H1 (cell line): Measurements from ENCODE around the gene PHKA2. TPM values are rescaled to one million over a fixed set of nuclear protein-coding genes. Genes with fewer than 3 reads are reported as not detected.

Experiments used
- CTCF ChIA-PET: fragments of 300-600 bp; sonication (Branson Sonifier 250); formaldehyde crosslinking; loops from one replicate; lab custom pipeline; 2021; ENCODE audit not compliant: partially characterized antibody; lab: Charles Lee
- POLR2A ChIA-PET: fragments of 300-600 bp; sonication (Branson Sonifier 250); formaldehyde crosslinking; loops from one replicate; lab custom pipeline; 2021; ENCODE audit warnings: inconsistent platforms; ENCODE audit not compliant: partially characterized antibody; lab: Charles Lee
- DNase-seq, 2 experiments: peaks; one replicate each; pipeline versions ENCODE4 v3.0.0 to v3.0.0-alpha.2; 2010 to 2022; ENCODE audit warnings: low spot score in 2 of 2, low read depth in 1 of 2, mixed read lengths in 1 of 2
- FAIRE-seq: peaks from 2 replicates; lab custom pipeline; 2011; peaks lifted over from hg19 to GRCh38; lab: Jason Lieb, UNC
- H2AFZ ChIP-seq: 2 replicates; pipeline ENCODE4 v1.8.1; 2012; ENCODE audit warnings: low read length, inconsistent platforms
- H2AK5ac ChIP-seq: 2 replicates; pipeline ENCODE4 v1.6.1; 2013; ENCODE audit warnings: low read depth, low read length
- H2BK120ac ChIP-seq: replicated peaks from 2 replicates; pipeline ENCODE3; 2013; ENCODE audit warnings: low read depth, low read length, inconsistent platforms
- H2BK12ac ChIP-seq: 2 replicates; pipeline ENCODE4 v1.6.1; 2013; ENCODE audit warnings: low read depth, low read length
- H2BK15ac ChIP-seq: 2 replicates; pipeline ENCODE4 v1.6.1; 2013; ENCODE audit warnings: low read length
- H2BK20ac ChIP-seq: 2 replicates; pipeline ENCODE4 v1.6.1; 2013; ENCODE audit warnings: low read length
- H2BK5ac ChIP-seq: 2 replicates; pipeline ENCODE4 v1.6.1; 2013; ENCODE audit warnings: low read depth, low read length
- H3K14ac ChIP-seq: 2 replicates; pipeline ENCODE4 v1.6.1; 2013; ENCODE audit warnings: inconsistent platforms; ENCODE audit not compliant: insufficient read length
- H3K18ac ChIP-seq: 2 replicates; pipeline ENCODE4 v1.6.1; 2013; ENCODE audit warnings: low read length; ENCODE audit errors: extremely low read depth
- H3K23ac ChIP-seq: 2 replicates; pipeline ENCODE4 v1.6.1; 2013; ENCODE audit warnings: inconsistent platforms; ENCODE audit not compliant: insufficient read length
- H3K23me2 ChIP-seq: 2 replicates; pipeline ENCODE4 v1.6.1; 2013; ENCODE audit warnings: low read depth, low read length
- H3K27ac ChIP-seq: 2 replicates; pipeline ENCODE4 v1.6.1; 2011; ENCODE audit warnings: low read depth, low read length, inconsistent platforms
- H3K27me3 ChIP-seq, 4 experiments: replicated peaks in 1 of 4; 1 replicate in 1 of 4; 2 replicates in 3 of 4; pipeline versions ENCODE4 v1.6.1 to v1.8.1; 2011 to 2013; ENCODE audit warnings: low read length in 3 of 4, mild to moderate bottlenecking in 3 of 4, inconsistent platforms in 2 of 4, mixed read lengths in 2 of 4, moderate library complexity in 1 of 4; ENCODE audit not compliant: control insufficient read depth in 3 of 4, insufficient read depth in 3 of 4; ENCODE audit errors: extremely low read depth in 1 of 4
- H3K36me3 ChIP-seq, 4 experiments: 2 replicates each; pipeline versions ENCODE4 v1.6.1 to v1.8.1; 2011 to 2013; ENCODE audit warnings: mild to moderate bottlenecking in 4 of 4, low read length in 3 of 4, moderate library complexity in 2 of 4, control low read depth in 1 of 4, inconsistent platforms in 1 of 4; ENCODE audit not compliant: insufficient read depth in 4 of 4, control insufficient read depth in 2 of 4
- H3K4ac ChIP-seq: replicated peaks from 2 replicates; pipeline ENCODE3; 2013; ENCODE audit warnings: low read length, low read depth, mixed read lengths, inconsistent platforms; ENCODE audit not compliant: insufficient read length
- H3K4me1 ChIP-seq, 4 experiments: replicated peaks in 1 of 4; 1 replicate in 1 of 4; 2 replicates in 3 of 4; pipeline versions ENCODE4 v1.6.1 to v1.8.1; 2011 to 2013; ENCODE audit warnings: low read length in 3 of 4, inconsistent platforms in 2 of 4, mixed read lengths in 1 of 4; ENCODE audit not compliant: insufficient read depth in 4 of 4, control insufficient read depth in 3 of 4
- H3K4me2 ChIP-seq, 2 experiments: 2 replicates each; pipeline versions ENCODE4 v1.6.1 to v1.8.1; 2011 to 2013; ENCODE audit warnings: low read depth in 2 of 2, low read length in 2 of 2, control low read depth in 1 of 2, inconsistent platforms in 1 of 2, mild to moderate bottlenecking in 1 of 2; ENCODE audit not compliant: insufficient read depth in 1 of 2
- H3K4me3 ChIP-seq, 4 experiments: fragments of 200-600, 300-600 bp in 1 of 4; sonication (generic), shearing (Covaris generic), sonication (Bioruptor Twin) in 1 of 4; 2 replicates each; pipeline versions ENCODE4 v1.5.1 to v1.8.1; 2011 to 2016; ENCODE audit warnings: low read length in 4 of 4, low read depth in 3 of 4, control low read depth in 2 of 4, inconsistent platforms in 2 of 4, mild to moderate bottlenecking in 2 of 4, mixed read lengths in 1 of 4, moderate library complexity in 1 of 4; ENCODE audit not compliant: insufficient read depth in 2 of 4; ENCODE audit errors: extremely low read depth in 1 of 4
- H3K56ac ChIP-seq: replicated peaks from 2 replicates; pipeline ENCODE3; 2013; ENCODE audit warnings: low read depth, mild to moderate bottlenecking, mixed read lengths, low read length, inconsistent platforms; ENCODE audit not compliant: insufficient read length
- H3K79me1 ChIP-seq: 2 replicates; pipeline ENCODE4 v1.6.1; 2013; ENCODE audit warnings: low read depth, low read length, control low read depth
- H3K79me2 ChIP-seq, 2 experiments: 2 replicates each; pipeline versions ENCODE4 v1.6.1 to v1.8.1; 2012 to 2013; ENCODE audit warnings: low read length in 2 of 2, mild to moderate bottlenecking in 2 of 2, inconsistent platforms in 1 of 2; ENCODE audit not compliant: insufficient read depth in 2 of 2, control insufficient read depth in 1 of 2
- H3K9ac ChIP-seq, 4 experiments: replicated peaks in 1 of 4; 1 replicate in 1 of 4; 2 replicates in 3 of 4; pipeline versions ENCODE4 v1.6.1 to v1.8.1; 2011 to 2013; ENCODE audit warnings: low read depth in 3 of 4, low read length in 3 of 4, control low read depth in 2 of 4, mild to moderate bottlenecking in 2 of 4, moderate library complexity in 2 of 4, inconsistent platforms in 1 of 4; ENCODE audit errors: extremely low read depth in 1 of 4
- H3K9me3 ChIP-seq, 2 experiments: 2 replicates each; pipeline versions ENCODE4 v1.6.1 to v1.8.1; 2012 to 2013; ENCODE audit warnings: mild to moderate bottlenecking in 2 of 2, moderate library complexity in 2 of 2, control low read depth in 1 of 2, inconsistent platforms in 1 of 2, low read depth in 1 of 2, low read length in 1 of 2, mixed read lengths in 1 of 2; ENCODE audit not compliant: insufficient read depth in 2 of 2
- H4K20me1 ChIP-seq, 2 experiments: replicated peaks in 1 of 2; 2 replicates each; pipeline versions ENCODE3 to v1.8.1; 2011 to 2013; ENCODE audit warnings: inconsistent platforms in 2 of 2, low read length in 2 of 2, mild to moderate bottlenecking in 1 of 2; ENCODE audit not compliant: insufficient read depth in 2 of 2, control insufficient read depth in 1 of 2
- H4K5ac ChIP-seq: 2 replicates; pipeline ENCODE4 v1.6.1; 2013; ENCODE audit warnings: low read length, low read depth, mixed read lengths, inconsistent platforms; ENCODE audit not compliant: insufficient read length
- H4K8ac ChIP-seq: 2 replicates; pipeline ENCODE4 v1.8.0; 2013; ENCODE audit warnings: mild to moderate bottlenecking, moderate library complexity, low read length, inconsistent platforms; ENCODE audit not compliant: insufficient read depth; ENCODE audit errors: extremely low read depth
- H4K91ac ChIP-seq: replicated peaks from 2 replicates; pipeline ENCODE3; 2013; ENCODE audit warnings: low read length, mixed read lengths, inconsistent platforms; ENCODE audit not compliant: insufficient read length
- BCL11A ChIP-seq, 2 experiments: IDR thresholded peaks; one replicate each; pipeline ENCODE4 v1.6.1; 2011; ENCODE audit warnings: low read depth in 2 of 2, low read length in 2 of 2, mild to moderate bottlenecking in 2 of 2
- HDAC2 ChIP-seq, 2 experiments: fragments of 300-600 bp in 1 of 2; sonication (generic) in 1 of 2; IDR thresholded peaks; 2 replicates each; pipeline ENCODE4 v1.6.1; 2011 to 2012; ENCODE audit warnings: low read depth in 2 of 2, low read length in 2 of 2, mild to moderate bottlenecking in 2 of 2, moderate library complexity in 2 of 2, borderline replicate concordance in 1 of 2, inconsistent platforms in 1 of 2
- POU5F1 ChIP-seq: IDR thresholded peaks from 2 replicates; pipeline ENCODE4 v1.6.1; 2011; ENCODE audit warnings: low read depth, mild to moderate bottlenecking, low read length, moderate library complexity
- RFX5 ChIP-seq: IDR thresholded peaks from 2 replicates; pipeline ENCODE4 v1.6.1; 2011; ENCODE audit warnings: low read depth, low read length, improper control_type of control experiment, borderline replicate concordance
- SIN3A ChIP-seq, 2 experiments: IDR thresholded peaks in 1 of 2; conservative IDR thresholded peaks in 1 of 2; 2 replicates each; pipeline ENCODE4 v1.6.1; 2011 to 2012; ENCODE audit warnings: low read length in 2 of 2, improper control_type of control experiment in 1 of 2, low read depth in 1 of 2, mild to moderate bottlenecking in 1 of 2
- SIRT6 ChIP-seq: IDR thresholded peaks from one replicate; pipeline ENCODE4 v1.7.1; 2012; ENCODE audit warnings: low read length, inconsistent platforms
- TCF12 ChIP-seq: IDR thresholded peaks from 2 replicates; pipeline ENCODE4 v1.6.1; 2011; ENCODE audit warnings: low read depth, mild to moderate bottlenecking, low read length
- WGBS, 2 experiments: shearing (Covaris generic) in 1 of 2; methylation state at CpG; one replicate each; pipeline versions ENCODE4 v1.1.6 to v1.1.7; 2013 to 2015; ENCODE audit warnings: low lambda C conversion rate in 2 of 2, mixed read lengths in 2 of 2, inconsistent platforms in 1 of 2, low coverage in 1 of 2, missing lambda C conversion rate in 1 of 2; ENCODE audit not compliant: insufficient replicate concordance in 2 of 2, insufficient coverage in 1 of 2, insufficient read length in 1 of 2; ENCODE audit errors: extremely low coverage in 1 of 2, missing lambda C conversion rate in 1 of 2; 5-methylcytosine and 5-hydroxymethylcytosine counted together
- polyA plus RNA-seq, 7 experiments: library from polyadenylated mRNA; depleted of rRNA in 3 of 7; stranded (reverse) in 5 of 7; unstranded in 2 of 7; fragments of >200 nt in 5 of 7; fragments of 200-250 nt in 2 of 7; gene quantifications; 1 replicate in 5 of 7; 2 replicates in 1 of 7; 4 replicates in 1 of 7; pipeline versions ENCODE4 v1.2.1 to v1.2.3, GENCODE V29; 2011 to 2013; ENCODE audit warnings: missing spikeins in 2 of 7, mixed read lengths in 2 of 7
- total RNA-seq: library from RNA; stranded (reverse); fragmentation: NEBNext Ultra II Directional; extraction: Animal tissue kit (Norgen Biotek cat#: 25700); gene quantifications from 2 replicates; pipeline ENCODE4 v1.2.1, GENCODE V29; 2021

Gene PHKA2
- total and polyA plus RNA-seq, 2 of the 8 experiments (the other 6 are each of a cell fraction or from before 2014, with no cell fraction given), result 28.1 to 35.8 TPM

- Histone ChIP-seq H3K9ac (no peak overlapping the region), H2BK15ac (no peak overlapping the region), H3K36me3 (no peaks in the 10 kb centered on the region; a peak in 1 of 8 replicates), H3K4me2 (no peak overlapping the region), H3K27ac (no peak overlapping the region), H3K27me3 (no peaks in the 10 kb centered on the region), H2AFZ (no peak overlapping the region), H3K23ac (no peak overlapping the region), H3K4me1 (peaks cover 0 to 5% (median 2%) of the 10 kb centered on the region in 4 experiments; a peak in 4 of 7 replicates), H2BK5ac (no peak overlapping the region), H2AK5ac (no peak overlapping the region), H3K4me3 (no peak overlapping the region), H2BK12ac (no peak overlapping the region), H2BK120ac (no peak overlapping the region), H3K79me2 (no peaks in the 10 kb centered on the region), H3K18ac (no peak overlapping the region), H3K9me3 (no peaks in the 10 kb centered on the region), H3K79me1 (no peaks in the 10 kb centered on the region), H4K20me1 (no peaks in the 10 kb centered on the region), H3K56ac (no peak overlapping the region), H3K4ac (no peak overlapping the region), H3K14ac (no peak overlapping the region), H4K91ac (no peak overlapping the region), H4K8ac (no peak overlapping the region), H3K23me2 (no peaks in the 10 kb centered on the region), H2BK20ac (no peak overlapping the region), H4K5ac (no peak overlapping the region)
- POLR2A ChIA-PET, result no interaction called here
- FAIRE-seq, result no peak
- no peak for DNase-seq
- TF ChIP-seq SIRT6 (no peak), TCF12 (no peak), BCL11A (IDR thresholded peaks at IDR 0.05; ENCODE audit: low read depth in 2 of 2, low read length in 2 of 2) (no peak), POU5F1 (no peak), SIN3A (conservative IDR thresholded peaks at IDR 0.05 in 1 of 2, IDR thresholded peaks at IDR 0.05 in 1 of 2; ENCODE audit: low read depth in 1 of 2, low read length in 2 of 2) (no peak), HDAC2 (IDR thresholded peaks at IDR 0.05; ENCODE audit: borderline replicate concordance in 1 of 2, low read depth in 2 of 2, low read length in 2 of 2) (no peak), RFX5 (no peak)
- CTCF ChIA-PET, result interaction anchor here (0.6 to 1.1 kb wide), 3 partner anchors 22 to 651 kb away, joined by 3 to 5 read pairs (median 4); no protein-coding TSS in a partner anchor
- 97% methylated on average over 3 of the region's 3 CpGs; no CpG with 5 or more reads in 1 of the 2 experiments for WGBS, 2 experiments
These were observed 11.3 kb upstream of the PHKA2 start for GRCh38 chrX:18995221-18995620.
